GM18519 (cell line): ENCODE data around the gene SMTNL1.

Experiments
- ATAC-seq: cut with Tn5 transposase; IDR thresholded peaks from one replicate; pipeline ENCODE4 v1.9.1; 2021; ENCODE audit warnings: mild to moderate bottlenecking, moderate library complexity; ENCODE audit not compliant: unreplicated experiment, low FRiP score

SMTNL1 gene

DNA sequence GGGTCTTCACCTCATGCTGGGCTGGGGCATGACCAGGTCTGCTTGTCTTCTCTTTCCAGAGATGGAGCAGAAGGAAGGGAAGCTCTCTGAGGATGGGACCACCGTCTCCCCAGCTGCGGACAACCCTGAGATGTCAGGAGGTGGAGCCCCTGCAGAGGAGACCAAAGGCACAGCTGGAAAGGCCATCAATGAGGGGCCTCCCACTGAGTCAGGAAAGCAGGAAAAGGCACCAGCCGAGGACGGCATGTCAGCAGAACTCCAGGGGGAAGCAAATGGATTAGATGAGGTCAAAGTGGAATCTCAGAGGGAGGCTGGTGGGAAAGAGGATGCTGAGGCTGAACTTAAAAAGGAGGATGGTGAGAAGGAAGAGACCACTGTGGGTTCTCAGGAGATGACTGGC is 5.2 kb downstream of the SMTNL1 start:
- ATAC-seq = no peak

- ATAC-seq = no peak
Observed at GRCh38 chr11:57543593-57543992, 6.2 kb downstream of the SMTNL1 start.

DNA sequence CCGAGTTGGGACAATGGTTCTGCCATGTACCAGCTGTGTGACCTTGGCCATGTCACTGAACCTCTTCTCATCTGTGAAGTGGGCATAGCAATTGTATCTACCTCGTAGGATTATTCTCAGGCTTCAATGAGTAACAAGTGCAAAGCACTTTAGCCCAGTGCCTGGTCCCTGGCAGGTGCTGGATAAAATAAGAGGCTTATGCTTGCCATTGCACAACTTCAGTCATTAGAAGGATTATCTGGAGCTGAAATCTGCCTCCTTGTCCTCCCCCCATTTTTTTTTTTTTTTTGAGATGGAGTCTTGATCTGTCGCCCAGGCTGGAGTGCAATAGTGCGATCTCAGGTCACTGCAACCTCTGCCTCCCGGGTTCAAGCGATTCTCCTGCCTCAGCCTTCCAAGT is 7.2 kb downstream of the SMTNL1 start:
- ATAC-seq = no peak

GRCh38 chr11:57545883-57546282 is 8.5 kb downstream of the SMTNL1 start:
- ATAC-seq = no peak

- no peak for ATAC-seq
Observed at GRCh38 chr11:57546451-57546850, 9.1 kb downstream of the SMTNL1 start.

- ATAC-seq = peak; percentile 60
Observed at GRCh38 chr11:57546869-57547475, 9.6 kb downstream of the SMTNL1 start.

DNA sequence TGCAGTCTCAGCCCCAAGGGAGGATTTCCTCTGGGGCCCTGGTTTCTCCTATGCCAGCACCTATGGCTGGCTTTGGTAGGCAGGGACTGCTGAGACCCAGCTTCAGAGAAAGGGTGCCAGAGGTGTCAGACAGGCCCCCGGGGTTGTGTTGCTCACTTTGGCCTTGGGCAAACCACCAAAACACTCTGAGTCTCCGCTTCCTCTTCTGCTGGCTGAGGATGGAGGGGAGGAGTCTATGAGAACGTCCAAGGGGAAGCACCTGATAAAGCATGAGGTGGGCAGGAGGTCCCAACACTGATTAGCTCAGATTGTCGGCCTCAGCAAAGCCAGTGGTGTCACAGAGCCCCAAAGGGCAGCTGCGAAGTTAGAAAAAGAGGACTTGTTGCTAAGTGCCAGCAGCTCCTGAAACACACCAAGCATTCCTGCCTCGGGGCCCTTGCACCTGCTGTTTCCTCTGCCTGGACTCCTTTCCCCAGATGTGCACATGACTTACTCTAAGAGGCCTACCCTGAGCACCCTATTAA is 10.5 kb downstream of the SMTNL1 start:
- peak; percentile 77 for ATAC-seq

DNA sequence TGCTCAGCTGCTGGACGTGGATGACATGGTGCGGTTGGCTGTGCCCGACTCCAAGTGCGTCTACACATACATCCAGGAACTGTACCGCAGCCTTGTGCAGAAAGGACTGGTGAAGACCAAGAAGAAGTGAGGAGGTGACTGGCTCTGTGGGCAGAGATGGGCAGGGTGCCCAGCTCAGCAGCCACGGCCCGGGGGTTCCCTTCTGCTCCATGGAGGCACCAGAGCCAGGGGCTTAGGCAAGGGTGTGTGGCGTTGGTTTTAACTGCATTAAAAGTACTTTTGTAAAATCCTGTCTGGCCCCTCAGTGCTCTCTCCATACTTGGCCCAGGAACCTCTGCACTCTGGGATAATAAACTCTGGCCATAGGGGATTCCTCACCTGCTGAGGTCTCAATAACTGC is 12.6 kb downstream of the SMTNL1 start:
- ATAC-seq = no peak

DNA sequence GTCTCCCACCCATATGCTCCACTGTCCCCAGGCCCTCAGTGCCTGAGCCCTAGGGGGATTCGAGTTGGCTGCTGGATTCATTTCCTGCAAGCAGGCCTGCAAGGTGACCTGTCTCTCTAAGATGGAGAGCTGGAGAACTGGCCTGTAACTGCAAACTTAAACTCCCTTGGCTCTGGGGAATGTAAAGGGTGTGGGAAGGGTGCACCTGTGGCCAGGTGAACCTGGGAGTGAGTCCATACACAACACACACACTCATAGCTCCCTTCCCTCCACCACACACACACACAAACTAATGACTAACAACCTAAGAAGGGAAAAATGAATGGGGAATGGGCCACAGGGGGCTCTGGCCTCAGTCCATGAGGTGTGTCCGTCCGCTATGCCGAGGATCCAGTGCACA is 14.5 kb downstream of the SMTNL1 start:
- ATAC-seq = no peak

- ATAC-seq = no peak
Observed at GRCh38 chr11:57552479-57552878, 15.1 kb downstream of the SMTNL1 start.

DNA sequence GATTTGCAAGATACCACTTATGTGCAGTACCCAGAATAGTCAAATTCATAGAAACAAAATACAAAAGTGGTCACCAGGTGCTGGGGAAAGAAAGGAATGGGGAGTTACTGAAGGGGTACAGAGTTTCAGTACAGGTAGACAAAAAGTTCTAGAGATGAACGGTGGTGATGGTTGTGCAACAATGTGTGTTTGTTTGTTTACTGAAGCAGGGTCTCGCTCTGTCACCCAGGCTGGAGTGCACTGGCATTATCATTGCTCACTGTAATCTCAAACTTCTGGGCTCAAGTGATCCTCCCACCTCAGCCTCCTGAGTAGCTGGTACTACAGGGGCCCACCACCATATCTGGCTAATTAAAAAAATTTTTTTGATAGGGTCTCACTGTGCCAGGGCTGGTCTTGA is 18.0 kb downstream of the SMTNL1 start:
- ATAC-seq = no peak

GRCh38 chr11:57556041-57556440 is 18.6 kb downstream of the SMTNL1 start:
- no peak for ATAC-seq

DNA sequence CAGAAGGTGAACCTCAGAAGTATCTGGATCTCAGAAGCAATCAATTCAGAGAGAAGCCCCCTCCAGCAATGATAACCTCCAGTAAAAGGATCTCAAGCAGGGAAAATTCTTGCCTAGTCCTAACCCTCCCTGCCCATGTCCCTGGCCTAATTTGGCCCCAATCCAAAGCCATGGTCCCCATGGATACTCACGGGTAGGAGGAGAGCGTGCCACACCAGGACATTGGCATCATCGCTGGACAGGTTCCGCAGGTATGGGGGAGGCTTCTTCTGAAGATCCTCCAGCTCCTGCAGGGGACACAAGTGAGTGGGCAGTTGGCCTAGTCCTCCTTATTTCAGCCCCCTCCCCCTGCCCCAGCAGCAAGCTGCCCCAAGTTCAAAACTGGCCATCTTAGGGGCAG is 22.8 kb downstream of the SMTNL1 start:
- ATAC-seq = no peak

- no peak for ATAC-seq
Observed at GRCh38 chr11:57562596-57562995, 25.2 kb downstream of the SMTNL1 start.

DNA sequence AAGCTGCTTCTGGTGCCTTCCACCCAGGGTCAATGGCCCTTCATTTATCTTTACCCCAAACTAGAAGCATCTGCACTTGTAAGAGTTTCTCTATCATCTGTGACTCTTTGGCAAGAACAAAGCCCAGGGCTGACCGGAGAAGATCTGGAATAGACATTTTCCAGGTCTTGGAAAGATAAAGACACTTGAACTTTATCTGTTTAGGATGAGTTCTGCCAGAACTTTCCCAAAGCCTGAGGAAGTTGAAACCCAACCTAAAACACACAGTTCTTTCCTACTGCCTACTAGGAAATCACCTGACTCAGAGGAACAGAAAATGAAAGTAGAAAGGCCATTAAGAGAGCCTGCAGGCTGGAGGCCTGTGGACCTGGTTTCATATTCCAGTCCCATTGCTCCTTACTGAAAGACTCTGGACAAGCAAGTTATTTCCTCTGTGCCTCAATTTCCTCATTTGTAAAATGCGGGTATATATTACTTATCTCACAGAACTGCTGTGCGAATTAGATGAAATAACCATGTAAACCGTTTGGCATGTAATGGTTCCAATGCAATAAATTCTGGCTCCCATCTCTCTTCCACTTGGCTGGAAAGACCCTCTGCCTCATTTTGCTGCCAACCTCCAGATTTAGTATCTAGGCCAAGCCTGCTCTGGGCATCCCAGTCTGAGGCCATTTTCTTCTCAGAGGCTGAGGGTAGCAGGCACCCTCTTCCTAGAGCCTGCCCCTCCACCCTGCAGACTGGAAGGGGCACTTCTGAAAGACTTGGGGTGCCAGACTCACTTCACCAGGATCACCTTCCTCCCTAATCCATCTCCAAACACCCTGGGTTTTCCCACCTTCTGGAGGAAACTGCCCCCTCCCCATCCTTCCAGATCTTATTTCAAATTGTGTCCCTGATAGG is 28.9 kb downstream of the SMTNL1 start:
- ATAC-seq = peak; percentile 77

DNA sequence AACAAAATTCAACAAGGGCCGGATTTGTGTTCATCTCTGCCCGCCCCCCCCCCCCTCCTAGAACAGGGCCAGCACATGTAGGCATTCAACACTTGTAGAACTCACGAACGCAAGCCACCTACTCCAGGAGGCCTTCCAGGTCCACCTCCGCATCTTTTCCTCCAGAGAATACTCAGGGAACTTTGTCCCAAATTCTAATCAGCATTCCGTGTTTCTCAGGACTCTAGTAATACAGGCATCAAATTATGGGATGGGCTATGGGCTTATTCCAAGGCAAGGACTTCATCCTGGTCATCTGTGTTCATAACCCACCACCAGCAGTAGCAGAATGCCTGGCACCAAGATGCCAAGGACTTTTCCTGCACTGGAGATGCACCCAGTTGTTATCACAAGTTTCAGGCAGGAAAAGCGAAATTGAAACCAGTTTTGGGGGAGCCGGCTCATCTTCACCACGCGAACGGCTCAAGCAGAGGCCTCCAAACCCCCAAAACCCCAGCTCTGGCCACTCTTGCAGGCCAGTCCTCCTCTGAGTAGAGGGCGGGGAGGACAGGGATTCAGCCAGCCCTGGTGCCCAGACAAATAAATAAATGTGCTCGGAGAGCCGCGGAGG is 29.6 kb downstream of the SMTNL1 start:
- ATAC-seq = no peak

DNA sequence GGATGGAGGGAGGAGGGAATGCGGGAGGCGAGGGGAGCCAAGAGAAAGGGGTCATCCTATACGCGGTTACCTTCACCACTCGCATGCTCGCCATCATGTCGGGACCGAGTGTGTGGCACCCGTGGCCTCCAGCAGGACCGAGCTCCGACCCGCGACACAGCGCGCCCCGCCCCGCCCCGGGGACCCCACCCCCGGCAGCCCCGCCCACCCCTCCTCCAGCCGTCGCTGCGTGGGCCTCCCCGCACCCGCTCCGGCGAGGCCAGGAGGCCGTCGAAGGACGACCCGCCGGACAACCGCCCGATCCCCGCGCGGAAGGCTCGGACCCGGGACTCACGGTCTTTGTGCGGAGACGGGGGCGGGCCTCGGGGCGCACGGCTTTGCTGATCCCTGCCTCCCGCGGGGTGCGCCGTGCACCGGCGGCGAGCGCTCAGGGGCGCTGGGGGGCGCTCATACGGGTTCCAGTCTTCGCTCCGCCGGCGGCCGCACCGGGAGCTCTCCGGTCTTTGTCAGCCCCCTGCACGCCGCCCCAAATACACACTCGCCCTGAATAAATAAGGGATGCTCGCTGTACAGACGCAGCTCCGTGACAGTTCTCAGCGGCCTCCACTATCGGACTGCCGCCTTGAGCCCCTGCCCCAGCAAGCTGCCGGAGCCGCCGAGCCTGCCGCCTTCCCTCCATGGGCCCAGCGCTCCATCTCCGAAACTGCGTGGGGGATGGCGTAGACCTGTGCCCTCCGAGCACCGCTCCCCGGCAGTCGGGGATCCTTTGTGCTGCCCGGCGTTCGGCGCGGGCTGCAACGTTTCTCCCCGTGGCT is 30.3 kb downstream of the SMTNL1 start, which contains the start of gene UBE2L6:
TSS of gene UBE2L6 (minus strand) at position 158 of the 815 bp plus-strand sequence. CDS start at position 97, 61 bp downstream.
- ATAC-seq = peak; percentile 29

DNA sequence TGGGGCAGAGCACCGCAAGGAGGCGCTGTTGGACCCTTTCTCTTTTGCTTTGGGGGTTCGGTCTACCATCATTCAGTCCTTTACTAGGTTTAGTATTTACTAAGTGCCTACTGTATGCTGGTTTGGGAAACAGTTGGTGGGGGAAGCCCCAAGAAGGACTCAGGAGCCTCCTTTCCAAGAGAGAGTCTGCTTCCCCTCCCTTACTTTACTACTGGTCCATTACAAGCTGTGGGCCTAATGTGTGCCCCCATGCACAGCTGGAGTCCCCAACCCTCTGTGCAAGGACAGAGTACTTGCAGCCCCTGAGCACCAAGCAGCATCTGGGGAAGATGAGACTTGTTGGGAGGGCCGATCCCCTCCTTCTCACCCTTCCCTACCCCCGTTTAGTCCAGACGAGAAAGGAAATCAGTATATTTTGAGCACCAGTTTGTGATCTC is 31.0 kb downstream of the SMTNL1 start:
- ATAC-seq = peak; percentile 47

GRCh38 chr11:57571606-57572005 is 34.2 kb downstream of the SMTNL1 start:
- ATAC-seq = no peak

GRCh38 chr11:57574061-57574460 is 36.7 kb downstream of the SMTNL1 start:
- no peak for ATAC-seq
